Measurements from ENCODE around the gene SH3BGR. TPM values are rescaled to one million over a fixed set of nuclear protein-coding genes. Genes with fewer than 3 reads are reported as not detected.

Gene SH3BGR
- total and polyA plus RNA-seq, 2 of the 8 experiments (the other 6 are each of a cell fraction or from before 2014, with no cell fraction given), result 2.1 to 5.9 TPM

DNA sequence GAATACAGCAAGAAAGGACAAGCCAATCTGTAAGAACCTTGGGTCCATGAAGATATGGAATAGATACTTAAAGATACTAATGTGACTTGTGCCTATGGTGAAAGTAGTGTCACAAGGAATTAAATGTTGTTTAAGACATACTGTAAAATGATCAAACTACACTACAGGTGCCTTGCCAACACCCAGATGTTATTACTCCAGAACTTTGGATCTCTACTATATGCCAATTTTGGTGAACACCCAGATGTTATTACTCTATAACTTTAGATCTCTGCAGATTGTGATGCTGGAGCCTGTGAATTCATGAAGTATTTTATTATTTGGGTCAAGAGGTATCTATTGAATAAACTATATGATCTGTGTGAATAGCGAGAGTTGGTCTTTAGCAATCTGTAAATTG, 101.1 kb downstream of the SH3BGR start (continued):
- TF ChIP-seq, protein P1, sequence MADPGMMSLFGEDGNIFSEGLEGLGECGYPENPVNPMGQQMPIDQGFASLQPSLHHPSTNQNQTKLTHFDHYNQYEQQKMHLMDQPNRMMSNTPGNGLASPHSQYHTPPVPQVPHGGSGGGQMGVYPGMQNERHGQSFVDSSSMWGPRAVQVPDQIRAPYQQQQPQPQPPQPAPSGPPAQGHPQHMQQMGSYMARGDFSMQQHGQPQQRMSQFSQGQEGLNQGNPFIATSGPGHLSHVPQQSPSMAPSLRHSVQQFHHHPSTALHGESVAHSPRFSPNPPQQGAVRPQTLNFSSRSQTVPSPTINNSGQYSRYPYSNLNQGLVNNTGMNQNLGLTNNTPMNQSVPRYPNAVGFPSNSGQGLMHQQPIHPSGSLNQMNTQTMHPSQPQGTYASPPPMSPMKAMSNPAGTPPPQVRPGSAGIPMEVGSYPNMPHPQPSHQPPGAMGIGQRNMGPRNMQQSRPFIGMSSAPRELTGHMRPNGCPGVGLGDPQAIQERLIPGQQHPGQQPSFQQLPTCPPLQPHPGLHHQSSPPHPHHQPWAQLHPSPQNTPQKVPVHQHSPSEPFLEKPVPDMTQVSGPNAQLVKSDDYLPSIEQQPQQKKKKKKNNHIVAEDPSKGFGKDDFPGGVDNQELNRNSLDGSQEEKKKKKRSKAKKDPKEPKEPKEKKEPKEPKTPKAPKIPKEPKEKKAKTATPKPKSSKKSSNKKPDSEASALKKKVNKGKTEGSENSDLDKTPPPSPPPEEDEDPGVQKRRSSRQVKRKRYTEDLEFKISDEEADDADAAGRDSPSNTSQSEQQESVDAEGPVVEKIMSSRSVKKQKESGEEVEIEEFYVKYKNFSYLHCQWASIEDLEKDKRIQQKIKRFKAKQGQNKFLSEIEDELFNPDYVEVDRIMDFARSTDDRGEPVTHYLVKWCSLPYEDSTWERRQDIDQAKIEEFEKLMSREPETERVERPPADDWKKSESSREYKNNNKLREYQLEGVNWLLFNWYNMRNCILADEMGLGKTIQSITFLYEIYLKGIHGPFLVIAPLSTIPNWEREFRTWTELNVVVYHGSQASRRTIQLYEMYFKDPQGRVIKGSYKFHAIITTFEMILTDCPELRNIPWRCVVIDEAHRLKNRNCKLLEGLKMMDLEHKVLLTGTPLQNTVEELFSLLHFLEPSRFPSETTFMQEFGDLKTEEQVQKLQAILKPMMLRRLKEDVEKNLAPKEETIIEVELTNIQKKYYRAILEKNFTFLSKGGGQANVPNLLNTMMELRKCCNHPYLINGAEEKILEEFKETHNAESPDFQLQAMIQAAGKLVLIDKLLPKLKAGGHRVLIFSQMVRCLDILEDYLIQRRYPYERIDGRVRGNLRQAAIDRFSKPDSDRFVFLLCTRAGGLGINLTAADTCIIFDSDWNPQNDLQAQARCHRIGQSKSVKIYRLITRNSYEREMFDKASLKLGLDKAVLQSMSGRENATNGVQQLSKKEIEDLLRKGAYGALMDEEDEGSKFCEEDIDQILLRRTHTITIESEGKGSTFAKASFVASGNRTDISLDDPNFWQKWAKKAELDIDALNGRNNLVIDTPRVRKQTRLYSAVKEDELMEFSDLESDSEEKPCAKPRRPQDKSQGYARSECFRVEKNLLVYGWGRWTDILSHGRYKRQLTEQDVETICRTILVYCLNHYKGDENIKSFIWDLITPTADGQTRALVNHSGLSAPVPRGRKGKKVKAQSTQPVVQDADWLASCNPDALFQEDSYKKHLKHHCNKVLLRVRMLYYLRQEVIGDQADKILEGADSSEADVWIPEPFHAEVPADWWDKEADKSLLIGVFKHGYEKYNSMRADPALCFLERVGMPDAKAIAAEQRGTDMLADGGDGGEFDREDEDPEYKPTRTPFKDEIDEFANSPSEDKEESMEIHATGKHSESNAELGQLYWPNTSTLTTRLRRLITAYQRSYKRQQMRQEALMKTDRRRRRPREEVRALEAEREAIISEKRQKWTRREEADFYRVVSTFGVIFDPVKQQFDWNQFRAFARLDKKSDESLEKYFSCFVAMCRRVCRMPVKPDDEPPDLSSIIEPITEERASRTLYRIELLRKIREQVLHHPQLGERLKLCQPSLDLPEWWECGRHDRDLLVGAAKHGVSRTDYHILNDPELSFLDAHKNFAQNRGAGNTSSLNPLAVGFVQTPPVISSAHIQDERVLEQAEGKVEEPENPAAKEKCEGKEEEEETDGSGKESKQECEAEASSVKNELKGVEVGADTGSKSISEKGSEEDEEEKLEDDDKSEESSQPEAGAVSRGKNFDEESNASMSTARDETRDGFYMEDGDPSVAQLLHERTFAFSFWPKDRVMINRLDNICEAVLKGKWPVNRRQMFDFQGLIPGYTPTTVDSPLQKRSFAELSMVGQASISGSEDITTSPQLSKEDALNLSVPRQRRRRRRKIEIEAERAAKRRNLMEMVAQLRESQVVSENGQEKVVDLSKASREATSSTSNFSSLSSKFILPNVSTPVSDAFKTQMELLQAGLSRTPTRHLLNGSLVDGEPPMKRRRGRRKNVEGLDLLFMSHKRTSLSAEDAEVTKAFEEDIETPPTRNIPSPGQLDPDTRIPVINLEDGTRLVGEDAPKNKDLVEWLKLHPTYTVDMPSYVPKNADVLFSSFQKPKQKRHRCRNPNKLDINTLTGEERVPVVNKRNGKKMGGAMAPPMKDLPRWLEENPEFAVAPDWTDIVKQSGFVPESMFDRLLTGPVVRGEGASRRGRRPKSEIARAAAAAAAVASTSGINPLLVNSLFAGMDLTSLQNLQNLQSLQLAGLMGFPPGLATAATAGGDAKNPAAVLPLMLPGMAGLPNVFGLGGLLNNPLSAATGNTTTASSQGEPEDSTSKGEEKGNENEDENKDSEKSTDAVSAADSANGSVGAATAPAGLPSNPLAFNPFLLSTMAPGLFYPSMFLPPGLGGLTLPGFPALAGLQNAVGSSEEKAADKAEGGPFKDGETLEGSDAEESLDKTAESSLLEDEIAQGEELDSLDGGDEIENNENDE (IDR thresholded peaks at IDR 0.05; ENCODE audit: insufficient replicate concordance, low read length), result no peak
- TF ChIP-seq SP2 (IDR thresholded peaks at IDR 0.05; ENCODE audit: low read length) (no peak), GTF2F1 (IDR thresholded peaks at IDR 0.05; ENCODE audit: borderline replicate concordance, low read depth, low read length) (no peak), SUZ12 (IDR thresholded peaks at IDR 0.05; ENCODE audit: low read length) (no peak), CREB1 (IDR thresholded peaks at IDR 0.05) (no peak), JUND (IDR thresholded peaks at IDR 0.05; ENCODE audit: low read length) (no peak), SP1 (IDR thresholded peaks at IDR 0.05; ENCODE audit: low read depth, low read length) (no peak), RNF2 (IDR thresholded peaks at IDR 0.05; ENCODE audit: borderline replicate concordance, low read depth, low read length, missing control alignments, poor library complexity, severe bottlenecking) (no peak), HDAC2 (IDR thresholded peaks at IDR 0.05; ENCODE audit: borderline replicate concordance in 1 of 2, low read depth in 2 of 2, low read length in 2 of 2) (no peak), USF2 (IDR thresholded peaks at IDR 0.05; ENCODE audit: low read length) (no peak), PHF8 (conservative IDR thresholded peaks at IDR 0.05; ENCODE audit: low read depth, low read length) (no peak)
